Panc1 (cell line): ENCODE results near the gene ASPSCR1. TPM values are rescaled to one million over a fixed set of nuclear protein-coding genes. Genes with fewer than 3 reads are reported as not detected.

Experiments used
- ATAC-seq: fragments of 200-7000 bp; cut with Tn5 transposase; 2 replicates; pipeline ENCODE4 v1.9.1; 2020; ENCODE audit warnings: mild to moderate bottlenecking, moderate library complexity
- BruUV-seq: library from RNA; stranded (reverse); fragments of 400-500 nt; replicated peaks from 2 replicates; lab custom pipeline; 2021; lab: Mats Ljungman, UMichigan
- CTCF ChIA-PET: fragments of 300-600 bp; sonication (Branson Sonifier 250); formaldehyde crosslinking; loops from one replicate; lab custom pipeline; 2022; ENCODE audit warnings: antibody characterized with exemption; lab: Charles Lee
- POLR2A ChIA-PET: fragments of 300-600 bp; sonication (Branson Sonifier 250); formaldehyde crosslinking; loops from one replicate; lab custom pipeline; 2022; ENCODE audit warnings: antibody characterized with exemption; lab: Charles Lee
- DNase-seq: peaks from one replicate; pipeline ENCODE4 v3.0.0-alpha.2; 2010; ENCODE audit warnings: low read depth, low spot score
- H3K27ac ChIP-seq: 2 replicates; pipeline ENCODE4 v1.5.1; 2011; ENCODE audit warnings: mild to moderate bottlenecking, low read length, inconsistent platforms
- H3K27me3 ChIP-seq: fragments of 200-500 bp; sonication (Bioruptor generic); 2 replicates; pipeline ENCODE4 v1.6.0; 2014; ENCODE audit warnings: low read length, inconsistent platforms; ENCODE audit not compliant: control insufficient read depth, insufficient read depth
- H3K36me3 ChIP-seq: fragments of 200-500 bp; sonication (Bioruptor generic); 2 replicates; pipeline ENCODE4 v1.5.1; 2014; ENCODE audit warnings: inconsistent platforms, mild to moderate bottlenecking, low read length, moderate library complexity; ENCODE audit not compliant: control insufficient read depth, insufficient read depth
- H3K4me1 ChIP-seq: 2 replicates; pipeline ENCODE4 v1.5.1; 2011; ENCODE audit warnings: inconsistent platforms, mild to moderate bottlenecking, low read length, moderate library complexity; ENCODE audit not compliant: control insufficient read depth, insufficient read depth
- H3K4me3 ChIP-seq, 2 experiments: 2 replicates each; pipeline ENCODE4 v1.5.1; 2011 to 2012; ENCODE audit warnings: low read depth in 2 of 2, low read length in 2 of 2, mild to moderate bottlenecking in 2 of 2, inconsistent platforms in 1 of 2, moderate library complexity in 1 of 2
- H3K9me3 ChIP-seq: fragments of 200-500 bp; sonication (Bioruptor generic); 2 replicates; pipeline ENCODE4 v1.5.1; 2014; ENCODE audit warnings: low read depth, mild to moderate bottlenecking, inconsistent platforms, low read length, moderate library complexity; ENCODE audit not compliant: control insufficient read depth, insufficient read depth
- CTCF ChIP-seq: fragments of 450-650 bp; IDR thresholded peaks from 2 replicates; pipeline ENCODE4 v1.5.1; 2017; ENCODE audit warnings: mild to moderate bottlenecking
- POLR2AphosphoS5 ChIP-seq: IDR thresholded peaks from 2 replicates; pipeline ENCODE4 v1.6.1; 2012; ENCODE audit warnings: mild to moderate bottlenecking, low read depth, low read length, moderate library complexity
- REST ChIP-seq, 2 experiments: IDR thresholded peaks; 2 replicates each; pipeline ENCODE4 v1.6.1; 2011 to 2012; ENCODE audit warnings: low read depth in 2 of 2, control low read depth in 1 of 2, low read length in 1 of 2, mild to moderate bottlenecking in 1 of 2, moderate library complexity in 1 of 2; ENCODE audit not compliant: insufficient read depth in 1 of 2
- SIN3A ChIP-seq: IDR thresholded peaks from 2 replicates; pipeline ENCODE4 v1.6.1; 2012; ENCODE audit warnings: low read depth, mild to moderate bottlenecking, low read length, moderate library complexity, borderline replicate concordance; ENCODE audit not compliant: insufficient read depth
- TCF7L2 ChIP-seq: IDR thresholded peaks from 2 replicates; pipeline ENCODE4 v1.6.1; 2011; ENCODE audit warnings: mild to moderate bottlenecking, low read depth, low read length, inconsistent platforms
- in situ Hi-C: cut with HindIII; loops from 2 replicates; pipeline ENCODE4 v1.10.0; 2016; ENCODE audit warnings: low sequenced_read_pairs, low pct_unique_long_range_greater_than_20kb
- intact Hi-C: fragments of 100-400 bp; cut with micrococcal nuclease; formaldehyde crosslinking; loops from one replicate; pipeline ENCODE4 v1.10.0; 2022; ENCODE audit not compliant: unreplicated experiment
- total RNA-seq: library from RNA; stranded (reverse); gene quantifications from one replicate; pipeline ENCODE4 v1.2.1, GENCODE V29; 2021; ENCODE audit not compliant: unreplicated experiment

Gene ASPSCR1
- total RNA-seq, 1 experiment from 2014 or later = 64.7 TPM

DNA sequence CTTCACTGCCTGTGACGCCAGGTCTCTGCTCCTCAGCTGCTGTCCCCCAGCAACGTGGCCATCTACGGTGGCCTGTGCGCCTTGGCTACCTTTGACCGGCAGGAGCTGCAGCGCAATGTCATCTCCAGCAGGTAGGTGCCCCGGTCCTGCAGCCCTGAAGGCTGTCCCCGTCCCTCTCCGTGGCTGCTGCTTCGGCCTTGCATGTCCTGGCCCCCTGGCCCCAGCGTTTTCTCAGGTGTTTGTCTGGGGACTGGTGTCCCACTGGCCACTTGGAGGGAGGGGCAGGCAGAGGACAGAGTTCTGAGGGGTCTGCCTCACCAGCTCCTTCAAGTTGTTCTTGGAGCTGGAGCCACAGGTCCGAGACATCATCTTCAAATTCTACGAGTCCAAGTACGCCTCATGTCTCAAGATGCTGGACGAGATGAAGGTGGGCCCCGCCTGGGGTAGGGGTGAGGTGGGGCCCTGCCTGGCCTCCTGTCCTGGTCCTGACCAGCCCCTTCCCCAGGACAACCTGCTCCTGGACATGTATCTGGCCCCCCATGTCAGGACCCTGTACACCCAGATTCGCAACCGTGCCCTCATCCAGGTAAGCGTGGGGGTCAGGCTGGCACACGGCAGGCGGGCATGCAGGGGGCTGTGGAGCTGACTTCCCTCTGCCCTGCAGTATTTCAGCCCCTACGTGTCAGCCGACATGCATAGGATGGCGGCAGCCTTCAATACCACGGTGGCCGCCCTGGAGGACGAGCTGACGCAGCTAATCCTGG, 78.7 kb downstream of the ASPSCR1 start:
- H3K27ac ChIP-seq = no peak overlapping the region
- in situ Hi-C loops (loop anchor here (10.0 kb wide), 1 partner anchor 79 kb away; no protein-coding TSS in a partner anchor), intact Hi-C loops (no loop called here)
- DNase-seq (no peak), ATAC-seq (no peak)
- H3K9me3 ChIP-seq = no peaks in the 10 kb centered on the region
- ChIA-PET CTCF (interaction anchor here (1.1 to 1.6 kb wide), 2 partner anchors 19 to 26 kb away, joined by 4 to 7 read pairs; partner anchors contain the start of gene DCXR), POLR2A (no interaction called here)
- TF ChIP-seq TCF7L2 (no peak; the same call in 1 of the 2 replicates), REST (IDR thresholded peaks at IDR 0.05; ENCODE audit: insufficient read depth in 1 of 2, low read depth in 2 of 2, low read length in 1 of 2) (no peak), CTCF (no peak), POLR2AphosphoS5 (no peak), SIN3A (no peak)
- H3K4me3 ChIP-seq = no peak overlapping the region
- peaks cover 10% of the 10 kb centered on the region for H3K36me3 ChIP-seq
- no TSS peak for BruUV-seq
- H3K4me1 ChIP-seq = peaks cover 26% of the 10 kb centered on the region
- no peaks in the 10 kb centered on the region for H3K27me3 ChIP-seq

- TSS peak; percentile 89 for BruUV-seq
- intact Hi-C loops = no loop called here
- in situ Hi-C loops = loop anchor here (10.0 kb wide), 1 partner anchor 78 kb away; no protein-coding TSS in a partner anchor
- Histone ChIP-seq H3K27me3 (no peaks in the 10 kb centered on the region), H3K4me1 (peaks cover 26% of the 10 kb centered on the region), H3K4me3 (no peak overlapping the region), H3K9me3 (no peaks in the 10 kb centered on the region), H3K36me3 (peaks cover 12% of the 10 kb centered on the region), H3K27ac (no peak overlapping the region)
- ChIA-PET POLR2A (no interaction called here), CTCF (interaction anchor here (1.1 to 1.6 kb wide), 2 partner anchors 19 to 27 kb away, joined by 4 to 7 read pairs; partner anchors contain the start of gene DCXR)
- TF ChIP-seq POLR2AphosphoS5 = 0 out of 2 replicates have a peak, but pooled peaks have one; percentile 7
- TF ChIP-seq TCF7L2 = no peak
- ATAC-seq = peak; percentile 44
- DNase-seq = no peak
These were observed 79.5 kb downstream of the ASPSCR1 start for GRCh38 chr17:82056729-82057621.
